NT2/D1 (cell line): ENCODE results near the gene BCL2L11.

Source experiments
- SUZ12 ChIP-seq: IDR thresholded peaks from 2 replicates; pipeline ENCODE4 v1.6.1; 2011; ENCODE audit not compliant: insufficient read length, insufficient read depth; ENCODE audit errors: extremely low read depth
- YY1 ChIP-seq: IDR thresholded peaks from 2 replicates; pipeline ENCODE4 v1.6.1; 2011; ENCODE audit not compliant: insufficient read length, insufficient read depth
- ZNF274 ChIP-seq: IDR thresholded peaks from 2 replicates; pipeline ENCODE4 v1.6.1; 2011; ENCODE audit warnings: mild to moderate bottlenecking, low read depth, low read length

DNA sequence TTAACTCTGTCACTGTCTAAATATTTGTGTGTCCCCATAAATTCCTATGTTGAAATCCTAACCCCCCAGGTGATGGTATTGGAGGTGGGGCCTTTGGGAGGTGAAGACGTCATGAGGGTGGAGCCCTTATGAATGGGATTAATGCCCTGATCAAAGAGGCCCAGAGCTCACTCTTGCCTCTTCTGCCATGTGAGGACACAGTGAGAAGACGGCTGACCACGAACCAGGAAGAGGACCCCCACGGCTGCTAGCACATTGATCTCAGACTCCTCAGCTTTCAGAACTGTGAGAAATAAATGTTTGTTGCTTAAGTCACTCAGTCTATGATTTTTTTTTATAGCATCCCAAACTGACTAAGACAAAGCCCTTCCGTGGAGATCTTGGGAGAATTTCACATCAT lies 71.2 kb downstream of the BCL2L11 start:
- TF ChIP-seq ZNF274 (no peak), YY1 (no peak), SUZ12 (no peak)
